GM11168 (cell line): ENCODE measurements around the gene COMP.

ENCODE experiments used
- in situ Hi-C: fragments of 300-500 bp; cut with MboI; formaldehyde crosslinking; loops from one replicate; pipeline ENCODE4 v1.12.0; 2022; ENCODE audit warnings: low sequenced_read_pairs; ENCODE audit not compliant: unreplicated experiment

Gene COMP

GRCh38 chr19:18804139-18804601 is 13.1 kb upstream of the COMP start:
- in situ Hi-C loops: no loop called here

GRCh38 chr19:18803550-18804138 is 12.5 kb upstream of the COMP start:
- in situ Hi-C loops: no loop called here

- in situ Hi-C loops: no loop called here
These were observed 11.2 kb upstream of the COMP start for GRCh38 chr19:18802354-18802753.

GRCh38 chr19:18800636-18801035 is 9.5 kb upstream of the COMP start:
- in situ Hi-C loops: no loop called here

- in situ Hi-C loops: no loop called here
These were observed 9.0 kb upstream of the COMP start for GRCh38 chr19:18800079-18800478.

- in situ Hi-C loops: no loop called here
These were observed 8.4 kb upstream of the COMP start for GRCh38 chr19:18799389-18799970.

- in situ Hi-C loops: no loop called here
These were observed 7.6 kb upstream of the COMP start for GRCh38 chr19:18798384-18799352.

GRCh38 chr19:18796239-18796638 is 5.1 kb upstream of the COMP start:
- in situ Hi-C loops: no loop called here

- in situ Hi-C loops: no loop called here
These were observed 4.4 kb upstream of the COMP start for GRCh38 chr19:18795540-18795939.

GRCh38 chr19:18794692-18795091 is 3.6 kb upstream of the COMP start:
- in situ Hi-C loops: no loop called here

- in situ Hi-C loops: no loop called here
These were observed 2.9 kb upstream of the COMP start for GRCh38 chr19:18794029-18794313.

GRCh38 chr19:18793144-18794028 is 2.3 kb upstream of the COMP start:
- in situ Hi-C loops: no loop called here

GRCh38 chr19:18792661-18793060 is 1.6 kb upstream of the COMP start:
- in situ Hi-C loops: no loop called here

- in situ Hi-C loops: no loop called here
These were observed 192 bp upstream of the COMP start for GRCh38 chr19:18791315-18791678.

GRCh38 chr19:18789883-18790565 is 1.1 kb downstream of the COMP start:
- in situ Hi-C loops: no loop called here

GRCh38 chr19:18789422-18789869 is 1.7 kb downstream of the COMP start:
- in situ Hi-C loops: no loop called here

GRCh38 chr19:18788529-18789421 is 2.3 kb downstream of the COMP start:
- in situ Hi-C loops: no loop called here

GRCh38 chr19:18785179-18786124 is 5.7 kb downstream of the COMP start:
- in situ Hi-C loops: no loop called here
